ENCODE data around the gene HRK. TPM values are rescaled to one million over a fixed set of nuclear protein-coding genes. Genes with fewer than 3 reads are reported as not detected.

The HRK gene
- total and polyA plus RNA-seq, 2 of the 8 experiments (the other 6 are each of a cell fraction or from before 2014, with no cell fraction given), result 1.6 to 2.7 TPM

- CTCF ChIA-PET (ENCODE audit: partially characterized antibody), result no interaction called here
- no peak for TF ChIP-seq EZH2 (IDR thresholded peaks at IDR 0.05; ENCODE audit: low read depth, low read length, severe bottlenecking)
- TF ChIP-seq YY1 (IDR thresholded peaks at IDR 0.05; ENCODE audit: low read depth, low read length), result no peak
- no peak for TF ChIP-seq PHF8 (conservative IDR thresholded peaks at IDR 0.05; ENCODE audit: low read depth, low read length)
- no peak for TF ChIP-seq SIN3A (conservative IDR thresholded peaks at IDR 0.05 in 1 of 2, IDR thresholded peaks at IDR 0.05 in 1 of 2; ENCODE audit: low read depth in 1 of 2, low read length in 2 of 2)
- TF ChIP-seq KDM1A (IDR thresholded peaks at IDR 0.05; ENCODE audit: borderline replicate concordance, low read length), result no peak
- no peak for TF ChIP-seq SP2 (IDR thresholded peaks at IDR 0.05; ENCODE audit: low read length)
- TF ChIP-seq NRF1 (IDR thresholded peaks at IDR 0.05; ENCODE audit: low read depth, low read length), result no peak
- TF ChIP-seq POLR2AphosphoS5 (IDR thresholded peaks at IDR 0.05; ENCODE audit: low read depth, low read length), result no peak
- TF ChIP-seq RFX5 (IDR thresholded peaks at IDR 0.05; ENCODE audit: borderline replicate concordance, low read depth, low read length), result no peak
- TF ChIP-seq RBBP5 (IDR thresholded peaks at IDR 0.05; ENCODE audit: borderline replicate concordance, low read depth, low read length), result no peak
- TF ChIP-seq MAX (IDR thresholded peaks at IDR 0.05), result no peak
- TF ChIP-seq EP300 (IDR thresholded peaks at IDR 0.05; ENCODE audit: borderline replicate concordance in 1 of 2, low read depth in 2 of 2, low read length in 2 of 2), result no peak
- TF ChIP-seq TBP (IDR thresholded peaks at IDR 0.05; ENCODE audit: low read depth, low read length), result no peak
Measured at GRCh38 chr12:116884871-116885270, 3.6 kb upstream of the HRK start.

More at GRCh38 chr12:116884871-116885270, 3.6 kb upstream of the HRK start:
- Histone ChIP-seq H3K14ac (ENCODE audit: insufficient read length) (no peak overlapping the region), H3K23ac (ENCODE audit: insufficient read length) (no peak overlapping the region), H3K9me3 (ENCODE audit: insufficient read depth in 2 of 2, low read depth in 1 of 2, low read length in 1 of 2) (no peaks in the 10 kb centered on the region), H2AFZ (ENCODE audit: low read length) (no peak overlapping the region), H3K23me2 (ENCODE audit: low read depth, low read length) (peaks cover 17% of the 10 kb centered on the region; the same call in 1 of the 2 replicates), H4K91ac (replicated peaks; ENCODE audit: insufficient read length, low read length) (no peak overlapping the region), H3K4ac (replicated peaks; ENCODE audit: insufficient read length, low read depth, low read length) (no peak overlapping the region), H3K36me3 (ENCODE audit: control insufficient read depth in 2 of 4, insufficient read depth in 4 of 4, low read length in 3 of 4) (no peaks in the 10 kb centered on the region; a peak in 1 of 8 replicates), H3K79me2 (ENCODE audit: control insufficient read depth in 1 of 2, insufficient read depth in 2 of 2, low read length in 2 of 2) (no peaks in the 10 kb centered on the region), H3K9ac (replicated peaks in 1 of 4; ENCODE audit: extremely low read depth in 1 of 4, low read depth in 3 of 4, low read length in 3 of 4) (no peak overlapping the region), H2BK5ac (ENCODE audit: low read depth, low read length) (no peak overlapping the region), H3K4me1 (replicated peaks in 1 of 4; ENCODE audit: control insufficient read depth in 3 of 4, insufficient read depth in 4 of 4, low read length in 3 of 4) (peaks cover 3 to 12% (median 5%) of the 10 kb centered on the region in 4 experiments), H3K79me1 (ENCODE audit: low read depth, low read length) (no peaks in the 10 kb centered on the region), H3K56ac (replicated peaks; ENCODE audit: insufficient read length, low read depth, low read length) (no peak overlapping the region), H3K27me3 (replicated peaks in 1 of 4; ENCODE audit: control insufficient read depth in 3 of 4, extremely low read depth in 1 of 4, insufficient read depth in 3 of 4, low read length in 3 of 4) (peaks cover 21 to 36% (median 30%) of the 10 kb centered on the region in 4 experiments), H3K27ac (ENCODE audit: low read depth, low read length) (no peak overlapping the region), H3K18ac (ENCODE audit: extremely low read depth, low read length) (no peak overlapping the region), H4K8ac (ENCODE audit: extremely low read depth, insufficient read depth, low read length) (no peak overlapping the region), H2BK12ac (ENCODE audit: low read depth, low read length) (no peak overlapping the region), H2BK15ac (ENCODE audit: low read length) (no peak overlapping the region), H3K4me2 (ENCODE audit: insufficient read depth in 1 of 2, low read depth in 2 of 2, low read length in 2 of 2) (no peak overlapping the region), H4K5ac (ENCODE audit: insufficient read length, low read depth, low read length) (no peak overlapping the region), H2BK20ac (ENCODE audit: low read length) (no peak overlapping the region), H4K20me1 (replicated peaks in 1 of 2; ENCODE audit: control insufficient read depth in 1 of 2, insufficient read depth in 2 of 2, low read length in 2 of 2) (peaks cover 3 to 4% of the 10 kb centered on the region in 2 experiments), H3K4me3 (ENCODE audit: extremely low read depth in 1 of 4, insufficient read depth in 2 of 4, low read depth in 3 of 4, low read length in 4 of 4) (no peak overlapping the region), H2BK120ac (replicated peaks; ENCODE audit: low read depth, low read length) (no peak overlapping the region), H2AK5ac (ENCODE audit: low read depth, low read length) (no peak overlapping the region)
- POLR2A ChIA-PET (ENCODE audit: partially characterized antibody), result no interaction called here
- FAIRE-seq (no peak), DNase-seq (ENCODE audit: low read depth in 1 of 2, low spot score in 2 of 2) (no peak)
- 92% methylated on average over 3 of the region's 3 CpGs; no CpG with 5 or more reads in 1 of the 2 experiments for WGBS, 2 experiments (ENCODE audit: extremely low coverage in 1 of 2, insufficient coverage in 1 of 2, insufficient read length in 1 of 2, insufficient replicate concordance in 2 of 2, low coverage in 1 of 2, low lambda C conversion rate in 2 of 2, missing lambda C conversion rate in 1 of 2)
